HepG2 (cell line): Measurements from ENCODE around the gene REM2. TPM values are rescaled to one million over a fixed set of nuclear protein-coding genes. Genes with fewer than 3 reads are reported as not detected.

Experiments
- ARID3A ChIP-seq: IDR thresholded peaks from 2 replicates; pipeline ENCODE4 v1.6.1; 2012; ENCODE audit warnings: low read depth, low read length, improper control_type of control experiment
- CC2D1A ChIP-seq: sonication (generic); formaldehyde crosslinking; IDR thresholded peaks from 2 replicates; pipeline ENCODE4 v1.8.1; 2023; ENCODE audit warnings: mild to moderate bottlenecking, missing genetic modification reagents
- GATA4 ChIP-seq: sonication (generic); IDR thresholded peaks from 2 replicates; pipeline ENCODE4 v1.6.1; 2016; ENCODE audit warnings: antibody characterized with exemption, low read depth, borderline replicate concordance
- HHEX ChIP-seq: IDR thresholded peaks from 2 replicates; pipeline ENCODE4 v1.6.1; 2016; ENCODE audit warnings: control low read depth
- KDM6A ChIP-seq: IDR thresholded peaks from 2 replicates; pipeline ENCODE4 v1.6.1; 2016; ENCODE audit warnings: low read depth
- NFYC ChIP-seq: IDR thresholded peaks from 2 replicates; pipeline ENCODE4 v1.6.1; 2016; ENCODE audit warnings: missing genetic modification reagents, missing compliant biosample characterization
- NR3C1 ChIP-seq: sonication (generic); formaldehyde crosslinking; IDR thresholded peaks from 2 replicates; pipeline ENCODE4 v1.4.0; 2020; ENCODE audit warnings: missing genetic modification reagents
- PCBP1 ChIP-seq: fragments of 200-400 bp; formaldehyde crosslinking; IDR thresholded peaks from 2 replicates; pipeline ENCODE4 v1.6.1; 2017; ENCODE audit warnings: mild to moderate bottlenecking, low read depth, low read length, borderline replicate concordance
- PHF21A ChIP-seq: sonication (generic); formaldehyde crosslinking; IDR thresholded peaks from 2 replicates; pipeline ENCODE4 v1.5.0; 2020; ENCODE audit warnings: mild to moderate bottlenecking, missing genetic modification reagents
- POLR2G ChIP-seq: fragments of 200-400 bp; formaldehyde crosslinking; IDR thresholded peaks from 2 replicates; pipeline ENCODE4 v1.6.1; 2018; ENCODE audit warnings: mild to moderate bottlenecking, low read depth, low read length, moderate library complexity
- RNF2 ChIP-seq: fragments of 450-650 bp; conservative IDR thresholded peaks from 2 replicates; pipeline ENCODE4 v1.6.1; 2016; ENCODE audit warnings: low read depth
- TRIM22 ChIP-seq: fragments of 450-650 bp; IDR thresholded peaks from 2 replicates; pipeline ENCODE4 v1.6.1; 2017
- ZNF749 ChIP-seq: sonication (generic); formaldehyde crosslinking; IDR thresholded peaks from 2 replicates; pipeline ENCODE4 v1.8.0; 2022; ENCODE audit warnings: mild to moderate bottlenecking, missing genetic modification reagents, moderate library complexity, borderline replicate concordance
- ZSCAN12 ChIP-seq: sonication (generic); formaldehyde crosslinking; IDR thresholded peaks from 2 replicates; pipeline ENCODE4 v1.9.0; 2021; ENCODE audit warnings: mild to moderate bottlenecking, missing genetic modification reagents
- polyA plus RNA-seq, 8 experiments: library from polyadenylated mRNA; depleted of rRNA in 3 of 8; stranded (reverse) in 7 of 8; unstranded in 1 of 8; fragments of >200 nt; fragmentation: Illumina TruSeq in 4 of 8; extraction: Trizol in 4 of 8; gene quantifications; 2 replicates each; pipeline versions ENCODE4 v1.2.1 to v1.2.3, GENCODE V29; 2011 to 2016; ENCODE audit warnings: low read depth in 4 of 8, missing spikeins in 1 of 8, mixed read lengths in 1 of 8; ENCODE audit not compliant: insufficient read depth in 1 of 8
- total RNA-seq, 5 experiments: library from RNA; depleted of rRNA; stranded (reverse); fragments of >200 nt; fragmentation: Illumina TruSeq; extraction: Trizol; gene quantifications; 2 replicates each; pipeline ENCODE4 v1.2.3, GENCODE V29; 2016; ENCODE audit warnings: low read depth in 1 of 5
- TF ChIP-seq, protein P1 (sequence below): sonication (generic); formaldehyde crosslinking; IDR thresholded peaks from 2 replicates; pipeline ENCODE4 v1.9.0; 2021; ENCODE audit warnings: missing genetic modification reagents, borderline replicate concordance
- TF ChIP-seq, protein P2 (sequence below): sonication (generic); formaldehyde crosslinking; IDR thresholded peaks from 2 replicates; pipeline ENCODE4 v1.9.0; 2022; ENCODE audit warnings: low read depth, missing genetic modification reagents
- TF ChIP-seq, protein P3 (sequence below): sonication (generic); formaldehyde crosslinking; IDR thresholded peaks from 2 replicates; pipeline ENCODE4 v1.8.1; 2023; ENCODE audit warnings: mild to moderate bottlenecking, missing genetic modification reagents
- TF ChIP-seq, protein P4 (sequence below): sonication (generic); formaldehyde crosslinking; IDR thresholded peaks from 2 replicates; pipeline ENCODE4 v1.4.0; 2020; ENCODE audit warnings: mild to moderate bottlenecking, low read depth, missing genetic modification reagents

The REM2 gene
- total and polyA plus RNA-seq, 2 of the 13 experiments (the other 11 are each of a cell fraction or from before 2014, with no cell fraction given): 0.20 TPM; not detected in 1

DNA sequence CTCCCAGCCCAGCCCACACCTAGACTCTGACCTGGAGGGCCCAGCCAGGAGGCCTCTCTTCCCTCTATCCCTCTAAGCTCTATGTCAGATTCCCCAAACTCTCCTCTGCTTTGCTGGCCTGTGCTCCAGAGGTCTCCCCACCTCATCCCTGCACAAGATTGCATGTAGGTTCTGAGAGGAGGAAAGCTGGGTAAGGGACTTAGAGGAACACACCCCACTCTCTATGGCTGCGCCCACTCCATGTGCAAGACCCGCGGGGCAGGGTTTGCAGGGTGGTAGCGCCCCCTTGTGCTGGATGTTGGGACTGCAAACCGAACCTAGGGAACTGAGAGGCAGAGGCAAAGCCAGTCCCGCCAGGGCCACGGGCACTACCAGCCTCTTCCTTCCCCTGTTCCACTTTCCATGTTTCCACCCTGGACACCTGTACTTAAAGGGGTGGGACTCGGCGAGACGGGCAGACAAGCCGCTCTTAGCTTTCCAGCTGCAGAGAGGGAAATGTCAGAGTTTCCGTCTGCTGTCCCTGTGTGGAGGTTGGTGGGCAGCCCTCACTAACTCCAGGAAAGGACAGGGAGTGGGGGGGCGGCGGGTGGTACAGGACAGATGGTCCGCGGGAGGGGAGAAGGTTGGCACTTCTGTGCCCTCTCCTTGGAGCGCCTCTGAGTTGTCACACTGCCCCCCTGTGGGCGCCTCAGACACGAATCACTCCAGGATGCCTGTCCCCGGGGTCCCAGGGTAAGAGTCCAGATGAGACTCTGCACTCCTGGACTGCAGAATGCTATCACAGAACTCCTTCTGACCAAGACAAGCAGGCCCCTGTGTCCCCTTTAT lies 29.9 kb upstream of the REM2 start (continued):
- TF ChIP-seq, protein P1, sequence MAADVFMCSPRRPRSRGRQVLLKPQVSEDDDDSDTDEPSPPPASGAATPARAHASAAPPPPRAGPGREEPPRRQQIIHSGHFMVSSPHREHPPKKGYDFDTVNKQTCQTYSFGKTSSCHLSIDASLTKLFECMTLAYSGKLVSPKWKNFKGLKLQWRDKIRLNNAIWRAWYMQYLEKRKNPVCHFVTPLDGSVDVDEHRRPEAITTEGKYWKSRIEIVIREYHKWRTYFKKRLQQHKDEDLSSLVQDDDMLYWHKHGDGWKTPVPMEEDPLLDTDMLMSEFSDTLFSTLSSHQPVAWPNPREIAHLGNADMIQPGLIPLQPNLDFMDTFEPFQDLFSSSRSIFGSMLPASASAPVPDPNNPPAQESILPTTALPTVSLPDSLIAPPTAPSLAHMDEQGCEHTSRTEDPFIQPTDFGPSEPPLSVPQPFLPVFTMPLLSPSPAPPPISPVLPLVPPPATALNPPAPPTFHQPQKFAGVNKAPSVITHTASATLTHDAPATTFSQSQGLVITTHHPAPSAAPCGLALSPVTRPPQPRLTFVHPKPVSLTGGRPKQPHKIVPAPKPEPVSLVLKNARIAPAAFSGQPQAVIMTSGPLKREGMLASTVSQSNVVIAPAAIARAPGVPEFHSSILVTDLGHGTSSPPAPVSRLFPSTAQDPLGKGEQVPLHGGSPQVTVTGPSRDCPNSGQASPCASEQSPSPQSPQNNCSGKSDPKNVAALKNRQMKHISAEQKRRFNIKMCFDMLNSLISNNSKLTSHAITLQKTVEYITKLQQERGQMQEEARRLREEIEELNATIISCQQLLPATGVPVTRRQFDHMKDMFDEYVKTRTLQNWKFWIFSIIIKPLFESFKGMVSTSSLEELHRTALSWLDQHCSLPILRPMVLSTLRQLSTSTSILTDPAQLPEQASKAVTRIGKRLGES: no peak
- TF ChIP-seq PCBP1 (peak; percentile 63; the same call in 1 of the 2 replicates), ZSCAN12 (CRISPR knock-in tag) (no peak), KDM6A (no peak), CC2D1A (CRISPR knock-in tag) (0 out of 2 replicates have a peak, but pooled peaks have one; percentile 11), RNF2 (no peak; the same call in 1 of the 2 replicates), ZNF749 (peak; percentile 84; the same call in 1 of the 2 replicates), TRIM22 (no peak), NR3C1 (no peak), POLR2G (no peak), HHEX (CRISPR knock-in tag) (no peak; the same call in 1 of the 2 replicates), NFYC (CRISPR knock-in tag) (peak; percentile 30; the same call in 1 of the 2 replicates), GATA4 (peak; percentile 55; the same call in 1 of the 2 replicates), PHF21A (peak; percentile 89), ARID3A (no peak; the same call in 1 of the 2 replicates)
- TF ChIP-seq, protein P2, sequence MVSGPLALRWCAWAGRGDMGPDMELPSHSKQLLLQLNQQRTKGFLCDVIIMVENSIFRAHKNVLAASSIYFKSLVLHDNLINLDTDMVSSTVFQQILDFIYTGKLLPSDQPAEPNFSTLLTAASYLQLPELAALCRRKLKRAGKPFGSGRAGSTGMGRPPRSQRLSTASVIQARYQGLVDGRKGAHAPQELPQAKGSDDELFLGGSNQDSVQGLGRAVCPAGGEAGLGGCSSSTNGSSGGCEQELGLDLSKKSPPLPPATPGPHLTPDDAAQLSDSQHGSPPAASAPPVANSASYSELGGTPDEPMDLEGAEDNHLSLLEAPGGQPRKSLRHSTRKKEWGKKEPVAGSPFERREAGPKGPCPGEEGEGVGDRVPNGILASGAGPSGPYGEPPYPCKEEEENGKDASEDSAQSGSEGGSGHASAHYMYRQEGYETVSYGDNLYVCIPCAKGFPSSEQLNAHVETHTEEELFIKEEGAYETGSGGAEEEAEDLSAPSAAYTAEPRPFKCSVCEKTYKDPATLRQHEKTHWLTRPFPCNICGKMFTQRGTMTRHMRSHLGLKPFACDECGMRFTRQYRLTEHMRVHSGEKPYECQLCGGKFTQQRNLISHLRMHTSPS (CRISPR knock-in tag): peak; percentile 94
- TF ChIP-seq, protein P3, sequence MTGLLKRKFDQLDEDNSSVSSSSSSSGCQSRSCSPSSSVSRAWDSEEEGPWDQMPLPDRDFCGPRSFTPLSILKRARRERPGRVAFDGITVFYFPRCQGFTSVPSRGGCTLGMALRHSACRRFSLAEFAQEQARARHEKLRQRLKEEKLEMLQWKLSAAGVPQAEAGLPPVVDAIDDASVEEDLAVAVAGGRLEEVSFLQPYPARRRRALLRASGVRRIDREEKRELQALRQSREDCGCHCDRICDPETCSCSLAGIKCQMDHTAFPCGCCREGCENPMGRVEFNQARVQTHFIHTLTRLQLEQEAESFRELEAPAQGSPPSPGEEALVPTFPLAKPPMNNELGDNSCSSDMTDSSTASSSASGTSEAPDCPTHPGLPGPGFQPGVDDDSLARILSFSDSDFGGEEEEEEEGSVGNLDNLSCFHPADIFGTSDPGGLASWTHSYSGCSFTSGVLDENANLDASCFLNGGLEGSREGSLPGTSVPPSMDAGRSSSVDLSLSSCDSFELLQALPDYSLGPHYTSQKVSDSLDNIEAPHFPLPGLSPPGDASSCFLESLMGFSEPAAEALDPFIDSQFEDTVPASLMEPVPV (CRISPR knock-in tag): peak; percentile 90; the same call in 1 of the 2 replicates
- TF ChIP-seq, protein P4, sequence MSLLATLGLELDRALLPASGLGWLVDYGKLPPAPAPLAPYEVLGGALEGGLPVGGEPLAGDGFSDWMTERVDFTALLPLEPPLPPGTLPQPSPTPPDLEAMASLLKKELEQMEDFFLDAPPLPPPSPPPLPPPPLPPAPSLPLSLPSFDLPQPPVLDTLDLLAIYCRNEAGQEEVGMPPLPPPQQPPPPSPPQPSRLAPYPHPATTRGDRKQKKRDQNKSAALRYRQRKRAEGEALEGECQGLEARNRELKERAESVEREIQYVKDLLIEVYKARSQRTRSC (CRISPR knock-in tag): peak; percentile 88; the same call in 1 of the 2 replicates
